ENCODE data around the gene MRPS2. TPM values are rescaled to one million over a fixed set of nuclear protein-coding genes. Genes with fewer than 3 reads are reported as not detected.
A peak's percentile ranks its signal among the peaks of the same experiment; 100 is the strongest.

Gene MRPS2
- total RNA-seq, 6 experiments from 2014 or later: 24.7 to 56.8 (median 30.5) TPM

GRCh38 chr9:135480071-135480939 is 20.2 kb upstream of the MRPS2 start:
- peaks cover 0 to 11% (median 2%) of the 10 kb centered on the region in 4 donors for H3K36me3 ChIP-seq
- H3K27me3 ChIP-seq: no peaks in the 10 kb centered on the region
- H3K9me3 ChIP-seq: no peaks in the 10 kb centered on the region
- H3K4me3 ChIP-seq: peak overlapping the region; percentile 62 to 84 (median 71)
- DNase-seq (peak in 1 of 3 donors; percentile 63), ATAC-seq (peak; percentile 64 to 78 (median 72))
- under 1% methylated on average over 17 of the region's 76 CpGs for WGBS (ENCODE audit: insufficient coverage, low coverage, low lambda C conversion rate, missing lambda C conversion rate)
- H3K4me1 ChIP-seq: peaks cover 0 to 3% (median 0%) of the 10 kb centered on the region in 4 donors
- TF ChIP-seq CTCF (IDR thresholded peaks at IDR 0.05) (no peak), POLR2A (IDR thresholded peaks at IDR 0.05) (no peak)
- peak overlapping the region in 1 of 3 donors; percentile 36 for H3K27ac ChIP-seq
- intact Hi-C loops (cut with DNase I): no loop called here

GRCh38 chr9:135480940-135481310 is 19.6 kb upstream of the MRPS2 start:
- H3K9me3 ChIP-seq: no peaks in the 10 kb centered on the region
- TF ChIP-seq POLR2A (IDR thresholded peaks at IDR 0.05) (no peak), CTCF (IDR thresholded peaks at IDR 0.05) (no peak)
- intact Hi-C loops (cut with DNase I): no loop called here
- peak overlapping the region; percentile 62 to 84 (median 71) for H3K4me3 ChIP-seq
- H3K36me3 ChIP-seq: peaks cover 0 to 15% (median 2%) of the 10 kb centered on the region in 4 donors
- ATAC-seq: no peak
- peak overlapping the region in 1 of 3 donors; percentile 36 for H3K27ac ChIP-seq
- peaks cover 0 to 3% (median 0%) of the 10 kb centered on the region in 4 donors for H3K4me1 ChIP-seq
- H3K27me3 ChIP-seq: no peaks in the 10 kb centered on the region
- no peak for DNase-seq
- 34% methylated on average over 6 of the region's 11 CpGs for WGBS (ENCODE audit: insufficient coverage, low coverage, low lambda C conversion rate, missing lambda C conversion rate)

- ATAC-seq (no peak), DNase-seq (no peak)
- no peak overlapping the region for H3K27ac ChIP-seq
- intact Hi-C loops (cut with DNase I): no loop called here
- H3K9me3 ChIP-seq: no peaks in the 10 kb centered on the region
- no peaks in the 10 kb centered on the region for H3K27me3 ChIP-seq
- peaks cover 0 to 3% (median 0%) of the 10 kb centered on the region in 4 donors for H3K4me1 ChIP-seq
- peaks cover 0 to 24% (median 4%) of the 10 kb centered on the region in 4 donors for H3K36me3 ChIP-seq
- WGBS (ENCODE audit: insufficient coverage, low coverage, low lambda C conversion rate, missing lambda C conversion rate): 78% methylated on average over 8 of the region's 8 CpGs
- H3K4me3 ChIP-seq: no peak overlapping the region
- TF ChIP-seq POLR2A (IDR thresholded peaks at IDR 0.05) (no peak), CTCF (IDR thresholded peaks at IDR 0.05) (no peak)
Measured at GRCh38 chr9:135482015-135482754, 18.3 kb upstream of the MRPS2 start.

GRCh38 chr9:135484460-135485277 is 15.8 kb upstream of the MRPS2 start:
- H3K9me3 ChIP-seq: no peaks in the 10 kb centered on the region
- no peak overlapping the region for H3K4me3 ChIP-seq
- DNase-seq (no peak), ATAC-seq (no peak)
- H3K4me1 ChIP-seq: peaks cover 0 to 14% (median 5%) of the 10 kb centered on the region in 4 donors
- peaks cover 0 to 24% (median 5%) of the 10 kb centered on the region in 4 donors for H3K36me3 ChIP-seq
- TF ChIP-seq POLR2A (IDR thresholded peaks at IDR 0.05) (no peak), CTCF (IDR thresholded peaks at IDR 0.05) (no peak)
- no peaks in the 10 kb centered on the region for H3K27me3 ChIP-seq
- WGBS (ENCODE audit: insufficient coverage, low coverage, low lambda C conversion rate, missing lambda C conversion rate): 88% methylated on average over 26 of the region's 47 CpGs
- intact Hi-C loops (cut with DNase I): no loop called here
- H3K27ac ChIP-seq: no peak overlapping the region
